Upper lobe of left lung (tissue), 6 donors: ENCODE data around the gene NSD2. TPM values are rescaled to one million over a fixed set of nuclear protein-coding genes. Genes with fewer than 3 reads are reported as not detected.
A peak's percentile ranks its signal among the peaks of the same experiment; 100 is the strongest.

Source experiments
- ATAC-seq, 2 donors: fragments of 200-7000 bp; cut with Tn5 transposase; one replicate each; pipeline ENCODE4 v1.9.1; 2022; ENCODE audit warnings: mild to moderate bottlenecking in 2 of 2, moderate library complexity in 2 of 2; ENCODE audit not compliant: low FRiP score in 2 of 2
- DNase-seq, 2 donors: peaks; one replicate each; pipeline ENCODE4 v3.0.0-alpha.2; 2019 to 2020
- H3K27ac ChIP-seq, 4 donors: fragments of 200-600 bp; sonication (generic); one replicate each; pipeline ENCODE4 v1.5.1; 2016 to 2019
- H3K27me3 ChIP-seq, 4 donors: fragments of 200-600 bp; sonication (generic); one replicate each; pipeline ENCODE4 v1.5.1; 2017 to 2019
- H3K36me3 ChIP-seq, 4 donors: fragments of 200-600 bp; sonication (generic); one replicate each; pipeline ENCODE4 v1.5.1; 2016 to 2019
- H3K4me1 ChIP-seq, 4 donors: fragments of 200-600 bp; sonication (generic); one replicate each; pipeline ENCODE4 v1.5.1; 2018 to 2019
- H3K4me3 ChIP-seq, 4 donors: fragments of 200-600 bp; sonication (generic); one replicate each; pipeline ENCODE4 v1.5.1; 2017 to 2019; ENCODE audit warnings: mild to moderate bottlenecking in 2 of 4, moderate library complexity in 1 of 4
- H3K9me3 ChIP-seq, 4 donors: fragments of 200-600 bp; sonication (generic); one replicate each; pipeline ENCODE4 v1.5.1; 2018 to 2019
- CTCF ChIP-seq, 6 experiments: fragments of 450-650 bp in 4 of 6; fragments of 200-600 bp in 2 of 6; sonication (generic) in 2 of 6; IDR thresholded peaks; one replicate each; pipeline ENCODE4 v1.5.1; 2016 to 2019; ENCODE audit warnings: antibody characterized with exemption in 6 of 6
- EP300 ChIP-seq, 4 donors: sonication (generic); formaldehyde crosslinking; IDR thresholded peaks; one replicate each; pipeline ENCODE4 v1.5.1; 2017; ENCODE audit warnings: antibody characterized with exemption in 4 of 4, control low read depth in 2 of 4
- POLR2A ChIP-seq, 4 donors: fragments of 450-650 bp; IDR thresholded peaks; one replicate each; pipeline ENCODE4 v1.5.1; 2016 to 2017; ENCODE audit warnings: antibody characterized with exemption in 4 of 4, mild to moderate bottlenecking in 2 of 4
- POLR2AphosphoS5 ChIP-seq, 2 donors: sonication (generic); formaldehyde crosslinking; IDR thresholded peaks; one replicate each; pipeline ENCODE4 v1.5.1; 2017; ENCODE audit warnings: antibody characterized with exemption in 2 of 2
- whole genome bisulfite sequencing, 2 donors: methylation state at CpG; one replicate each; pipeline ENCODE4 v1.1.5; 2017 to 2018; 5-methylcytosine and 5-hydroxymethylcytosine counted together
- total RNA-seq, 6 donors: library from RNA; depleted of rRNA in 4 of 6; stranded (reverse); fragments of >200 nt in 4 of 6; gene quantifications; one replicate each; pipeline versions ENCODE4 v1.1.0 to v1.2.1, GENCODE V29; 2016 to 2021
- donor health status: DM: no; HTN: no; CAD: no; lungs with moderate emphysema.
- donor health status: DM: no; HTN: yes; CAD: no; lungs with severe emphysema.

NSD2 gene
- total RNA-seq, 6 donors from 2014 or later: 35.7 to 164 (median 53.1) TPM

GRCh38 chr4:1869530-1870327 lies 1.5 kb upstream of the NSD2 start:
- peaks cover 13 to 40% (median 22%) of the 10 kb centered on the region in 4 donors for H3K4me1 ChIP-seq
- DNase-seq (peak in 1 of 2 donors; percentile 47), ATAC-seq (peak in 1 of 2 donors; percentile 17)
- no peaks in the 10 kb centered on the region for H3K36me3 ChIP-seq
- peak overlapping the region; percentile 85 to 98 (median 94) for H3K4me3 ChIP-seq
- TF ChIP-seq POLR2A (IDR thresholded peaks at IDR 0.05): no peak
- no peak for TF ChIP-seq CTCF (IDR thresholded peaks at IDR 0.05)
- TF ChIP-seq EP300 (IDR thresholded peaks at IDR 0.05): no peak
- TF ChIP-seq POLR2AphosphoS5 (IDR thresholded peaks at IDR 0.05): no peak
- no peaks in the 10 kb centered on the region for H3K27me3 ChIP-seq
- peak overlapping the region; percentile 94 to 99 (median 98) for H3K27ac ChIP-seq
- 50 to 61% methylated on average over 18 to 19 of the region's 19 CpGs for WGBS, 2 donors
- no peaks in the 10 kb centered on the region for H3K9me3 ChIP-seq

- DNase-seq: peak; percentile 93 to 96
- no peak for TF ChIP-seq CTCF (IDR thresholded peaks at IDR 0.05)
- no peak for TF ChIP-seq POLR2A (IDR thresholded peaks at IDR 0.05)
- no peak for TF ChIP-seq EP300 (IDR thresholded peaks at IDR 0.05)
- no peak for TF ChIP-seq POLR2AphosphoS5 (IDR thresholded peaks at IDR 0.05)
- peaks cover 13 to 41% (median 22%) of the 10 kb centered on the region in 4 donors for H3K4me1 ChIP-seq
- H3K4me3 ChIP-seq: peak overlapping the region; percentile 85 to 98 (median 94)
- no peaks in the 10 kb centered on the region for H3K9me3 ChIP-seq
- H3K36me3 ChIP-seq: no peaks in the 10 kb centered on the region
- WGBS, 2 donors: 0% methylated on average over 11 to 19 of the region's 22 CpGs
- peak overlapping the region; percentile 94 to 99 (median 98) for H3K27ac ChIP-seq
- peak; percentile 89 for ATAC-seq
- H3K27me3 ChIP-seq: no peaks in the 10 kb centered on the region
These were observed 940 bp upstream of the NSD2 start for GRCh38 chr4:1870328-1870577.

DNA sequence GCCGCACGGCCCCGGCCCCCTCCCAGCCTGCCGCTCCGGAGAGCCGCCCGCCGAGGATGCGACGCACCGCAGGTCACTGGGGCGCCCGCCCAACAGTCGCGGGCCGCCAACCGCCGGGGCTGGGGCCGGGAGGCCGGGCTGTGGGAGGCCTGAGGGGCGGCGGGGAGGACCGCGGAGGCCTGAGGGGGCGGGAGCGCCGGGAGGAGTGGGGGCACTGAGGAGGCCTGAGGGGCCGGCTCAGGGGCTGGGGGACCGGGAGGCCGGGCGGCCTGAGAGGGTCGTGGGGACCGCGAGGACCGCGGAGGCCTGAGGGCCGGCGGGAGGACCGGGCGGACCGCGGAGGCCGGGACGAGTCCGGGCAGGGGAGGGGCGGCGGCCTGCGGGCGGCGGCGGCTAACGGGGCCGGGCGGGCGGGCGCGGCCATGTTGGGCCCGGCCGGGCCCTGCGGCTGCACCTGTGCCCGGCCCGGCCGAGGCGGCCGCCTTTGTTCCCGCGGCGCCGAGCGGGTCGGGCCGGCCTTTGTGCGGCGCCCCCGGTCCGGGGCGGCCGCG lies 353 bp downstream of the NSD2 start:
- Histone ChIP-seq H3K4me3 (peak overlapping the region; percentile 96 to 99 (median 98)), H3K27ac (peak overlapping the region; percentile 83 to 97 (median 89)), H3K27me3 (no peaks in the 10 kb centered on the region), H3K36me3 (no peaks in the 10 kb centered on the region), H3K9me3 (no peaks in the 10 kb centered on the region), H3K4me1 (peaks cover 13 to 41% (median 22%) of the 10 kb centered on the region in 4 donors)
- 0% methylated on average over 8 of the region's 79 CpGs; no CpG with 5 or more reads in 1 of the 2 donors for WGBS, 2 donors
- ATAC-seq (peak in 1 of 2 donors; percentile 1), DNase-seq (no peak)
- no peak for TF ChIP-seq CTCF (IDR thresholded peaks at IDR 0.05)
- no peak for TF ChIP-seq POLR2AphosphoS5 (IDR thresholded peaks at IDR 0.05)
- TF ChIP-seq POLR2A (IDR thresholded peaks at IDR 0.05): no peak
- no peak for TF ChIP-seq EP300 (IDR thresholded peaks at IDR 0.05)

GRCh38 chr4:1872870-1873269 lies 1.7 kb downstream of the NSD2 start:
- no peak for ATAC-seq
- H3K4me1 ChIP-seq: peaks cover 13 to 41% (median 22%) of the 10 kb centered on the region in 4 donors
- H3K27ac ChIP-seq: peak overlapping the region in 2 of 4 donors; percentile 17 to 45
- no peak for TF ChIP-seq POLR2A (IDR thresholded peaks at IDR 0.05)
- no peak for TF ChIP-seq CTCF (IDR thresholded peaks at IDR 0.05)
- TF ChIP-seq EP300 (IDR thresholded peaks at IDR 0.05): no peak
- TF ChIP-seq POLR2AphosphoS5 (IDR thresholded peaks at IDR 0.05): no peak
- H3K36me3 ChIP-seq: no peaks in the 10 kb centered on the region
- no peaks in the 10 kb centered on the region for H3K27me3 ChIP-seq
- 35 to 42% methylated on average over 3 of the region's 3 CpGs for WGBS, 2 donors
- H3K9me3 ChIP-seq: no peaks in the 10 kb centered on the region
- H3K4me3 ChIP-seq: peak overlapping the region in 1 of 4 donors; percentile 99
- DNase-seq: no peak
